GM21360 (cell line): ENCODE data around the gene RCSD1.
"Not testable (repeated sequence)": the region's sequence is repeated elsewhere in the genome, so short reads cannot be mapped to it uniquely, and the experiment has no call there.

ENCODE experiments used
- ATAC-seq: cut with Tn5 transposase; IDR thresholded peaks from one replicate; pipeline ENCODE4 v1.9.1; 2021; ENCODE audit warnings: mild to moderate bottlenecking, moderate library complexity; ENCODE audit not compliant: unreplicated experiment

RCSD1 gene

GRCh38 chr1:167734841-167735240 lies 104.8 kb downstream of the RCSD1 start:
- no peak for ATAC-seq

DNA sequence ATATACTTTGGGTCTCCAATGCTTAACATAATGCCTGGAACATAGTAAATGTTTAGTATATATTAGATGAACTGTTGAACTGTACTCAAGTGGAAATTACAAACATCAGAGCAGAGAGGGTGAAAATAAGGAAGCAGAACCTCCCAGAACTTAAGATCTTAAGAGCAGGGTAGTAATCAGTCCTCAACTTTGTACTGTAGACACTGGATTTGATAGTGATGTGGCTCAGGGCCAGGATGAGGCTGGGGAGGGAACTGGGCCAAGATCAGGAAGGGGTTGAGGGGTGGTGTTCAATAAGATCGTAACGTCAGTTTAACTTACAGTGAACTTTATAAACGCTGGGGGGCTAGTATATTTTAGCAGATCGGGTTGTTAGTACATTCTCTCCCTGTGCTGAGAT lies 107.1 kb downstream of the RCSD1 start:
- no peak for ATAC-seq

GRCh38 chr1:167738158-167738557 lies 108.1 kb downstream of the RCSD1 start:
- ATAC-seq = no peak

DNA sequence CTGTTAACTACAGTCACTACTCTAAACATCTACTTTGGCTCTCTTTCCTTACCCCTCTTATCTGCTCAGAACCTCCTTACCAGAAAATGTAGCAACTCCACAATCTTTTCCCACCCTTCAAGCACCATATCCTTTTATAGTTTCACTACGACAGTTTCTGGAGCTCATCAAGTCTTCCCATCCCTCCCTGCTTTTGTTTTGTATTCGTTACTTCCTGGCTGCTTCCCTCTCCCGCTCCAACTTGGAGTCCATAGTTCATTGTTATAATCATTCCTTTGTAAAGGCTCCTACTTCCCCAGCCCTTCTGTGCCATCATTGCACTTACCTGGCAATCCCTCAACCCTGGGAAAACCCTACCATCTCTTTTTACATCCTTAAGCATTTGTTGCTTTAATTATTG lies 109.7 kb downstream of the RCSD1 start:
- ATAC-seq = no peak

GRCh38 chr1:167741103-167741502 lies 111.1 kb downstream of the RCSD1 start:
- not testable (repeated sequence) for ATAC-seq

DNA sequence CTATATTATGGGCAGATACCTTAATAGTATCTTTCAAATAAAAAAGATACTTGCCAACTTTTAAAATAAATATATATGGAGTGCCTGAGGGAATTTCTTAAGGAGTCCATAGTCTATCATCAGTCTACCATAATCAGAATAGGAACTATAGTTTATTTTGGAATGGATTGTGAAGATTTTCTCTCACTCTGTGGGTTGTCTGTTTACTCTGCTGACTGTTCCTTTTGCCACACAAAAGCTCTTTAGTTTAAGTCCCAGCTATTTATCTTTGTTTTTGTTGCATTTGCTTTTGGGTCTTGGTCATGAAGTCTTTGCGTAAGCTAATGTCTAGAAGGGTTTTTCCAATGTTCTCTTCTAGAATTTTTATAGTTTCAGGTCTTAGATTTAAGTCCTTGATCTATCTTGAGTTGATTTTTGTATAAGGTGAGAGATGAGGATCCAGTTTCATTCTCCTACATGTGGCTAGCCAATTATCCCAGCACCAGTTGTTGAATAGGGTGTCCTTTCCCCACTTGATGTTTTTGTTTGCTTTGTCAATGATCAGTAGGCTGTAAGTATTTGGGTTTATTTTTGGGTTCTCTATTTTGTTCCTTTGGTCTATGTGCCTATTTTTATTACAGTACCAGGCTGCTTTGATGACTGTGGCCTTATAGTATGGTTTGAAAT lies 112.5 kb downstream of the RCSD1 start:
- not testable (repeated sequence) for ATAC-seq

DNA sequence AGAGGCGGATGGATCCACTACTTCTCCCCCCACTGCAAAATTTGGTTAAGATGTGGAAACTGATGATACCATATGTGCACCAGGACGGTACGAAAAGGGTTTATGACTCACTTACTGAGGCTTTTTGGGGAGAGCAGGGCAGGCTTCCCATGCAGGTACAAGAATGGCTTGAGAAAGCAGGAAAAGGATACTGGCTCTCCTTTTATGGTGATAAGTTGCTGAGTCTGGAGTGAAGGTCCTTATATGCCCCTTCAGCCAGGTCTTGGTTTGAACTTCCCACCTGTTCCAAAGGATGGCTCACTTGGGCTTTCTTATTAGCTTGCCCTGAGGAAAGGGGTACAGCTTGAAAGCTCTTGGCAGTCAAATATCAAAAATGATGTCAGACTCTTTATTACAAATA lies 114.9 kb downstream of the RCSD1 start:
- no peak for ATAC-seq

GRCh38 chr1:167746013-167746672 lies 116.1 kb downstream of the RCSD1 start:
- no peak for ATAC-seq

DNA sequence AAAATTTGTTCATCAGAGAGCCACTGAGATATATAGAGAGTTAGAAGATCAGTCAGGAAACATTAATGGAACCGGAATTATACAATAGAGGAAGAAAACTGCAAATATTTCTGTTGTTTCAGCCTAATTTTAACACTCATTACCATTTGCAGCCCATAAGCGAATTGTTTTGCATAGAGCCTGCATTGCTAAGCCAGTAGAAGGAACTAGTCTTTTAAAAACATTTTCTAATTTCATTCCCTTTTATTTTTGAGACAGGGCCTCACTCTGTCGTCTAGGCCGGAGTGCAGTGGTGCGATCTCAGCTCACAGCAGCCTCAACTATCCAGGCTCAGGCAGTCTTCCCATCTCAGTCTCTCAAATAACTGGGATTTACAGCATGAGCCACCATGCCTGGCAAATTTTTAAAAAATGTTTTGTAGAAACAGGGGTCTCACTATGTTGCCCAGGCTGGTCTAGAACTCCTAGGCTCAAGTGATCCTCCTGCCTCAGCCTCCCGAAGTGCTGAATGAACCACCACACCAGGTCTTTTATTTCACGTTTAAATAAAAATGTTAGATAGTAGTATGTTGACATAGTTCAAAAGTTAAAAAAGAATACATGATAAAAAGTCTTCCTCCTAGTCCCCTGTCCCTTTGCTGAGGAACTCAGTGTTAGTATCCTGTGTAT lies 117.1 kb downstream of the RCSD1 start:
- no peak for ATAC-seq

- ATAC-seq = no peak
These were observed 118.0 kb downstream of the RCSD1 start for GRCh38 chr1:167747988-167748387.

DNA sequence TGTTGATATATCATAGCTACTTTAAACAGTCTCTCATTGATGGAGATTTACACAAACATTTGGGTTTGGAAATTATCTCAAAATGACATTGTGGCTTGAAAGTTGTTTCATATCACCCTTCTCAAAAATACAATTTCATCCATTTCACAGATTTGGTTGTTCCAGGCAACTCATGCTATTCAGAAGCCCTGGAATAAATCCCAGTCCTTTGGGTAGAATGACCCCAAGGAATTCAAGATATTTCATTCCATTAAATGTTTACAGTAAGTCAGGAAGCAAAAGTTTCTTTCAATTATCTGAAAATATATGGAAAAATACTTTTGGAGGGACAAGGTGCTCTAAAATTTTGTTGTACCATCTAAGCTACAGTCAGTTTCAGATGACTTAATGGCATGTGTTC lies 118.9 kb downstream of the RCSD1 start:
- ATAC-seq = no peak

- no peak for ATAC-seq
These were observed 119.7 kb downstream of the RCSD1 start for GRCh38 chr1:167749741-167750140.

- ATAC-seq = no peak
These were observed 120.6 kb downstream of the RCSD1 start for GRCh38 chr1:167750641-167751040.

DNA sequence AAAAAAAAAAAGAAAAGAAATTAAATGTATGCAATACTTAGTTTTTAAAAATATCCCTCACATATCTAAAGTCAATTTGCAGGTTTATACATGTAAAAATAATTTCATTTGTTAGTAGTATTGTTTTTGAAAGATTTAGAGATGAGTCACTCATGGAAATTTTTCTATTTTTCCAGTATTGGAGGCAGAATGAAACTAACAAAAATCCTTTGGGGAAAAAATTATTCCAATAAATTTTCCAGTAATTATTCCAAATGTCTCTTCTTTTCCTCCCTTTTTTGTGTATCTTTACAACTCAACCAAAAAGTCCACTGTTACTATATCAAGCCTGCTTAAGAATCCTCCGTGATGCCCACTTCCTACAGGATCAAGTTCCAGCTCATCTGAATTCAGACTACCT lies 121.6 kb downstream of the RCSD1 start:
- no peak for ATAC-seq

- no peak for ATAC-seq
These were observed 122.4 kb downstream of the RCSD1 start for GRCh38 chr1:167752219-167752985.

GRCh38 chr1:167755654-167756053 lies 125.6 kb downstream of the RCSD1 start:
- no peak for ATAC-seq
